ENCODE measurements around the gene FAM227B.
A peak's percentile ranks its signal among the peaks of the same experiment; 100 is the strongest.

FAM227B gene

GRCh38 chr15:49287481-49287880, 333.1 kb downstream of the FAM227B start:
- no peak for DNase-seq

- no peak for DNase-seq
Observed at GRCh38 chr15:49286649-49287404, 333.8 kb downstream of the FAM227B start.

GRCh38 chr15:49282366-49282765, 338.3 kb downstream of the FAM227B start:
- no peak for DNase-seq

GRCh38 chr15:49279521-49280456, 340.8 kb downstream of the FAM227B start:
- peak; percentile 72 to 80 for DNase-seq

- DNase-seq = peak in 1 of 2 donors; percentile 16
Observed at GRCh38 chr15:49278751-49279150, 341.9 kb downstream of the FAM227B start.
